GM12878 (cell line): ENCODE results near the gene MILR1.

Source experiments
- ATF3 ChIP-seq: IDR thresholded peaks from 2 replicates; pipeline ENCODE4 v1.6.1; 2011; ENCODE audit warnings: low read depth, mild to moderate bottlenecking, low read length, moderate library complexity, borderline replicate concordance; ENCODE audit errors: extremely low read depth
- BHLHE40 ChIP-seq, 2 experiments: fragments of 450-650 bp in 1 of 2; IDR thresholded peaks; 2 replicates each; pipeline ENCODE4 v1.6.1; 2011 to 2017; ENCODE audit warnings: low read depth in 2 of 2, borderline replicate concordance in 1 of 2, improper control_type of control experiment in 1 of 2, low read length in 1 of 2, mild to moderate bottlenecking in 1 of 2
- CBX5 ChIP-seq: sonication (generic); IDR thresholded peaks from 2 replicates; pipeline ENCODE4 v1.6.1; 2016; ENCODE audit warnings: low read depth, moderate library complexity, mild to moderate bottlenecking, inconsistent platforms
- CEBPB ChIP-seq, 2 experiments: fragments of 150-350 bp in 1 of 2; IDR thresholded peaks; 2 replicates each; pipeline ENCODE4 v1.6.1; 2012 to 2014; ENCODE audit warnings: low read depth in 2 of 2, low read length in 2 of 2, borderline replicate concordance in 1 of 2, inconsistent platforms in 1 of 2
- CEBPZ ChIP-seq: fragments of 150-350 bp; IDR thresholded peaks from 2 replicates; pipeline ENCODE4 v1.6.1; 2016; ENCODE audit warnings: low read depth, low read length
- CTCF ChIP-seq, 3 experiments: IDR thresholded peaks in 2 of 3; conservative IDR thresholded peaks in 1 of 3; 2 replicates each; pipeline ENCODE4 v1.5.1; 2011; ENCODE audit warnings: low read depth in 3 of 3, low read length in 3 of 3, mild to moderate bottlenecking in 3 of 3, control low read depth in 2 of 3, moderate library complexity in 2 of 3, inconsistent platforms in 1 of 3, mixed read lengths in 1 of 3; ENCODE audit not compliant: control insufficient read depth in 2 of 3, insufficient read depth in 1 of 3; ENCODE audit errors: extremely low read depth in 1 of 3
- HCFC1 ChIP-seq: fragments of 150-350 bp; IDR thresholded peaks from 2 replicates; pipeline ENCODE4 v1.6.1; 2014; ENCODE audit warnings: low read length
- MTA3 ChIP-seq: IDR thresholded peaks from 2 replicates; pipeline ENCODE4 v1.6.1; 2012; ENCODE audit warnings: low read length, inconsistent platforms, borderline replicate concordance
- PAX8 ChIP-seq: fragments of 450-650 bp; IDR thresholded peaks from 2 replicates; pipeline ENCODE4 v1.6.1; 2017; ENCODE audit warnings: mild to moderate bottlenecking, moderate library complexity
- POLR2AphosphoS5 ChIP-seq: IDR thresholded peaks from 2 replicates; pipeline ENCODE4 v1.6.1; 2011; ENCODE audit warnings: mild to moderate bottlenecking, low read length, inconsistent platforms
- SIN3A ChIP-seq: IDR thresholded peaks from 2 replicates; pipeline ENCODE4 v1.6.1; 2012; ENCODE audit warnings: low read depth, low read length, improper control_type of control experiment
- STAT3 ChIP-seq: IDR thresholded peaks from 2 replicates; pipeline ENCODE4 v1.6.1; 2011; ENCODE audit warnings: low read depth, low read length, improper control_type of control experiment
- TCF3 ChIP-seq: IDR thresholded peaks from 2 replicates; pipeline ENCODE4 v1.6.1; 2012; ENCODE audit warnings: low read depth, mild to moderate bottlenecking, low read length, borderline replicate concordance; ENCODE audit not compliant: insufficient read depth

GRCh38 chr17:64403881-64404460 lies 44.9 kb upstream of the MILR1 start:
- no peak; a peak in 1 of 4 replicates for TF ChIP-seq CEBPB (IDR thresholded peaks at IDR 0.05; ENCODE audit: borderline replicate concordance in 1 of 2, low read depth in 2 of 2, low read length in 2 of 2)
- no peak for TF ChIP-seq POLR2AphosphoS5
- TF ChIP-seq TCF3, result no peak
- no peak for TF ChIP-seq PAX8
- TF ChIP-seq CTCF (IDR thresholded peaks at IDR 0.05 in 2 of 3, conservative IDR thresholded peaks at IDR 0.05 in 1 of 3; ENCODE audit: control insufficient read depth in 2 of 3, extremely low read depth in 1 of 3, insufficient read depth in 1 of 3, low read depth in 3 of 3, low read length in 3 of 3), result no peak
- TF ChIP-seq ATF3, result no peak
- TF ChIP-seq SIN3A, result no peak
- no peak for TF ChIP-seq CEBPZ
- TF ChIP-seq CBX5, result no peak
- TF ChIP-seq HCFC1, result no peak
- peak; percentile 67 to 90; a peak in 3 of 4 replicates for TF ChIP-seq BHLHE40 (IDR thresholded peaks at IDR 0.05; ENCODE audit: borderline replicate concordance in 1 of 2, low read depth in 2 of 2, low read length in 1 of 2)
- TF ChIP-seq MTA3, result no peak
- TF ChIP-seq STAT3, result no peak
